ENCODE measurements around the gene GPR150.

The GPR150 gene

DNA sequence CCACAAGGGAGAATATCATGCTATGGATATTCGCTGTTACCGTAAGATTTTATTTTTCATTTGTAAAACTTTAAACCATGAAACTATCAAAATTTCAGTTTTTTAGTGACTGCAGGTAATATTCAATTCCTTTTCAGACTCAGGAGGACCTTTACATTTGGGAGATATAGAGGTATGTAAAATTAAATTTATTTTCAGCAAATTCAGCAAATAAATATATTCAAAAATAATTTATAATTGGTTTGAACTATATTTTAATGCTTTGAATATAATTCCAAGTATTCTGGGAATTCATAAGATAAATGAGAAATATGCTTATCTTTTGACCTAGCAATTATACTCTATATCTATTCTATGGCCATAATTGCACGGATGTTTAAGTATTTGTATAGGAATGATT, 34.3 kb downstream of the GPR150 start:
- no peak for DNase-seq

DNA sequence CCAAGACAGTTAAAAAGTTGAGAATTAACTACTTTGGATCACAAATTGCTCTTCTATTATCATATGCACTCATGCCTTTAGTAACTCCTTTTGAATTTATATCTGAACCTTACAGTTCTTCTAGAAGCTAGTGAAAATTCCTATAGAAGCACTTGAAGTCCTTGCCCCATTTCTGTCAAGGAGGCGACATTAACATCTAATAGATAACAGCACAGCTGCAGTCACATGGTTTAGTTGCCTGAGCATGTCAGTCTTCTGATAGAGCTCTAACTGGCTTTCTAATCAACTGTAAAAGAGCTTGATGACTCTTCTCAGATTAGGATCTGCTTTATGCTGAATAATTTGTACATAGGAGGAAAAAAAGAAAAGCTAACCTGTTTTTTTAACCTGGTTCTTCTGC, 35.7 kb downstream of the GPR150 start:
- no peak for DNase-seq

DNA sequence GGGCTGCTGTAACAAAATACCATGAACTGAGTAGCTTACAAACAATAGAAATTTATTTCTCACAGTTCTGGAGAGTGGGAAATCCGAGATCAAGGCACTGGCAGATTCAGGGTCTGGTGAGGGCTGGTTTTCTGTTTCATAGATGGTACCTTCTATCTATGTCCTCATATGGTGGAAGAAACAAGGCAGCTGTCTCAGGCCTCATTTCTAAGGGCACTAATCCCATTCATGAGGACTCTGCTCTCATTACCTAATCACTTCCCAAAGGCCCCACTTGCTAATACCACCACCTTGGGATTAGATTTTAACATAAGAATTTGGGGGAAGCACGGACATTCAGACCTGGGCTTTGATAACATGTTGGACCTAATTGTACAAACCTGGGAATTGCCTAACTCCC, 40.2 kb downstream of the GPR150 start:
- peak; percentile 75 for DNase-seq

DNA sequence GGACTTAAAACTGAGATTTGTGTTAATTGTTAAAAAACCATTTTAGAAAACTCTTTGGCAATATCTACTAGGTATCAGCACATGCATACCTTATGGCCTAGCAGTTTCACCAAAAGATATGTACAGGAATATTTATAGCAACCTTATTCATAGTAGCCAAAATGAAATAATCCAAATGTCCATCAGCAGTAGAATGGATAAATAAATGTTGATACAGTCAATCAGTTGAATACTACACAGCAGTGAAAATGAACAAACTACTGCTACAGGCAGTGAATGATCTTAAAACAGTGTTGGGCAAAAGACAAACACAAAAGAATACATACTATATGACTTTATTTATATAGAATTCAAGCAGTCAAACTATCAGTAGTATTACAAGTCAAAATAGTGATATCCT, 43.1 kb downstream of the GPR150 start:
- DNase-seq = no peak

DNA sequence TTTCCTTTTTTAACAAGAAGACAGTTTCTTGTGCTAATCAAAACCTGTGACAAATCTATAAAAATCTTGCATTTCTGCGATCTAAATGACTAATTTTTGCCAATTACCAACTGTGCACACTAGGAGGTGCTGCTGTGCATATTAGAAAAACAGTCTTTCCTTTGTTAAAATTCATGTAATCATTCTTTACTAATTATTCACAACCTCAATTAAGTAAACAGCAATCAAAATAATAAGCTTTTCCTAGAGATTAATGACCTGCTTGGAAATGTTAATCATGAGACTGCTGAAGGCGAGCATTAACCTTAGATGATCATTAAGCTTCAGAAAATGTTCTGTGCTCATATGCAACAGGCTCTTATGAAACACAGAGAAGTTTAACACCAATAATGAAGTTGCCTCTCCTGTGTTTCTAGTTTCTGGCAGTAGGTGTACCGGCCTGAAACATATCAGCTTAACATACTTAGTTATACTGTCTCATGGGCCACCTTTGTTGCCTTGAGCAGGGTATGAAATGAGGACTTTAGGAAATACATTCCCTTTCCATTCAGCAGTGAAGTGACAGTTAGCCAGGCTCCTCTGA, 44.4 kb downstream of the GPR150 start:
- peak; percentile 29 for DNase-seq

- no peak for DNase-seq
Observed at GRCh38 chr5:95667061-95667618, 47.3 kb downstream of the GPR150 start.

GRCh38 chr5:95667678-95668077, 47.8 kb downstream of the GPR150 start:
- DNase-seq = no peak

DNA sequence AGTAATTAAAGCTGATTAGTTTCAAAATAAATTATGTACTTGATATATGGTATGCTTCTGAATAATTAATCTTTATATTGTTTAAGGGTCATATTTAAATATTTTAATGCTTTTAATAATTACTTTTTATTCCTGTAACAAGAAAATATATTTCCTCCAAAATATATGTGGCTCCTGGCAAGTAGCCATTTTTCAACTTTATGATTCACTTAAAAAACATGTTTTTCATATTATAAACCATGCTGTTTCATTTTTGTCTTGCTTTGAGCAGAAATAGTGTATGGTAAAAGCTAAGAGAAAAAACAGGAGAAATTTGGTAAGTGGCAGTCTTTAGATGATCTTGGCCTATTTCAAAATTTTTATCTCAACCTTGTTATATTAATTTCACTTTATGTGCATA, 48.3 kb downstream of the GPR150 start:
- no peak for DNase-seq

GRCh38 chr5:95668728-95669127, 48.8 kb downstream of the GPR150 start:
- DNase-seq = no peak

DNA sequence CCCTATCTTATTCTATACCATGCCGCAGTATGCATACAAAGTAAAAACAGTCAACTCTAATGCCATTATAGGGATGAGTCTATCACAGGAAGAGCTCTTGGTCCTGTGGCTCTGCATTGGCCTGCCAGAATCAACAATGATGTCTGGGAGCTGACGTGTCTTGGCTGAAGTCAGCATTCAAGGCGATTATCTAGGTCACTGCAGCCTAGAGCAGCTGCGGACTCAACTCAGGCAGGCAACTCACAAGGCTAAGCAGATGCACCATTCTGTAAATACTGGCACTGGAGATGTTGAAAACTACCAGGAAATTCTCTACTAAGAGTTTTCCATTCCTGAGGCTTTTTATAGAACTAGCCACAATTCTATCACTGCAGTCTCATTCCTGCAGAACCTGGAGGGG, 49.7 kb downstream of the GPR150 start:
- DNase-seq = peak; percentile 50

DNA sequence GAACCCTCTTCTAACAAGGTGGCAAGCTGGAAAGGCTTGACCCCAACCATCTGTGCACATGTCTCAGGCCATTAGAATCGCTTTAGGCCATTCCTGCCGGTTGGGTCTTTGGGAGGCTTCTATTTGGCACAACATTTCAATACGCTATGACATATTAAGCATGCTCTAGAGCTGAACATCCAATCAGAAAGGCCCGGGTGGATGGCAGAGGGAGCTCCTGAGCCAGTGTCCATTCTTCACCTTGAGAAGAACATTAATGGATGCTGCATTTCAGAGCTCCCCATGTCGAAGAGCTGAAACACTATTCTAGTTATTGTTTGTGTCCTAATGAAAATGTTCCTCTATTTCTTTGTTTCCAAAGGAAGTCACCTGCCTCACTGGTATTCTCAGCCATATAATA, 50.1 kb downstream of the GPR150 start:
- DNase-seq = no peak

DNA sequence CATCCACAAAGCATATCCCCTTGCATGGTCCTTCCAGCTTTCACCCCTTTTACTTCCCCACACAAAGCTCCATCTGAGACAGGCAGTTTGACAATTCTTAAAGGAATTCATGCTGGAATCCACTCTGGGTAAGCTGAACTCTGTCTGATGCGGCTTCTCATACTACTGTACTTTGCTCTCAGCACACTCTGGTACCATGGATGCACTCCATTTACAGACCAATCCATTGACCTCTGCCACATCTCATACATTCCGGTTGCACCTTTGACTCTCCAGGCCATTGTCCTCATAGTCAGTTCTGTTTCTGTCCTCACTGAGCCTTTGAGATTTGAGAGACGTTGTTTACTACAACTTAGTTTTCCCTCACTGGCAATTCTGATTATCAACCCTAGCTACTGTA, 50.7 kb downstream of the GPR150 start:
- no peak for DNase-seq
